HG03045 (cell line): ENCODE results near the gene AP3D1.

Experiments
- ATAC-seq: cut with Tn5 transposase; IDR thresholded peaks from one replicate; pipeline ENCODE4 v1.9.1; 2021; ENCODE audit warnings: mild to moderate bottlenecking, moderate library complexity; ENCODE audit not compliant: unreplicated experiment

AP3D1 gene

DNA sequence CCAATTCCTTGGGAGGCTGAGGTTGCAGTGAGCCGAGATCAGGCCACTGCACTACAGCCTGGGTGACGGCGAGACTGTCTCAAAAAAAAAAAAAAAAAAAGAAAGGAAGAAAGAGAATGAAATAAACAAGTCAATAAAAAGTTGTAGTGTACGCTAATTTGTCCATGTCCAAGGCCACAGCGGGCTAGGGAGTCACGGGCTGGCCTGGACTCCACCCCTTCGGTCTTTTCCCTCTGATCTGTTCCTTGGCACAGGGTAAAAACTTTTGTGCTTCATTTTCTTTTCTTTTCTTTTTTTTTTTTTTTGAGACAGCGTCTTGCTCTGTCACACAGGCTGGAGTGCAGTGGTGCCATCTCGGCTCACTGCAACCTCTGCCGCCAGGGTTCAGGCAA, 80.9 kb downstream of the AP3D1 start:
- no peak for ATAC-seq

DNA sequence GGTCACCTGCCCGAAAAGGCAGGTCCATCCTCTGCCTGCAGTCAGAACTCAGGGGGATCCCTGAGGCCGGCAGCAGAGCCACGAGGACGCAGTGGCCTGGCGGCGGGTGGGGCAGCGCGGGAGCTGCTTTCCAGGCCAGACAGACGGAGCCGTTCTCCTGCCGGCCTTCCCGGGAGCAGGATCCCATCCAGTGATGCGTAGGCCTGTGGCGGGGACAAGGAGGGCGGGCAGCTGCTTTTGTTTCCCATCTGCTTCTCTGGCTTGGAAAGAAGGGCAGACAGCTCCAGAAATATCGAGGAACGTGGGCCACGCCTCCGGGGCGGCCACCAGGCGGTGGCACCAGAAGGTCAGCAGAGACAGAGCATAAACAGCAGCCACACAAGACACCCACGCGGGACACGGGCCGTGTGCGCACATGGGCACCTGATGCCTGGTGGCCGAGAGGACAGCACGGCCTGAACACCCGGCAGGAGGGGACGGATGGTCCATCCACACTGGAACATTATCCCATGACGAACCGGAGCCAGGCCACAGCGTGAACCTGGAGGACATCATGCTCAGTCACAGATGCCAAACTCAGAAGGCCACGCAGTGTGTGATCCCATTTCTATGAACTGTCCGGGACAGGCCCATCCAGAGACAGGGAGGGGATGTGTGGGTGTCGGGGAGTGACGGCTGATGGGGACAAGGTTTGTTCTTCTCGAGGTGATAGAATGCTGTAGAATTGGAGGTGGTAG, 86.4 kb downstream of the AP3D1 start:
- ATAC-seq, result no peak

DNA sequence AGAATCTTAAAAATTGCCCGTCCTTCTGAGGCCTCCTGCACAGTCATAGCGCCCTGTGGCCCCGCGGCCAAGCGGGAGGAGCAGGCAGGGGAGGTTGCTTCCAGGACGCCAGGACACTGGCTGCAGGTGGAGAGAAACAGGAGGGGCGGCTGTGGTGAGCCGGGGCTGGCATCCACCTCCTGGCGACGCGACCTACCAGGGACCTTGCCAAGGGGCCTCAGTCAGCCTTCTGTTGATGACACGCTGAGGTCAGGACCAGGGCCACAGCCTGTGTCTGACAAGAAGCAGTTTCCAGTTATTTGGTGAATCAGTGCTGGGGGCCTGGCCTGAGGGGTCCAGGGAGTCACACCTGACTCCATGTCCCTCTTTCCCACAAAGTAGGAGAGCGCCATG, 87.0 kb downstream of the AP3D1 start:
- no peak for ATAC-seq

DNA sequence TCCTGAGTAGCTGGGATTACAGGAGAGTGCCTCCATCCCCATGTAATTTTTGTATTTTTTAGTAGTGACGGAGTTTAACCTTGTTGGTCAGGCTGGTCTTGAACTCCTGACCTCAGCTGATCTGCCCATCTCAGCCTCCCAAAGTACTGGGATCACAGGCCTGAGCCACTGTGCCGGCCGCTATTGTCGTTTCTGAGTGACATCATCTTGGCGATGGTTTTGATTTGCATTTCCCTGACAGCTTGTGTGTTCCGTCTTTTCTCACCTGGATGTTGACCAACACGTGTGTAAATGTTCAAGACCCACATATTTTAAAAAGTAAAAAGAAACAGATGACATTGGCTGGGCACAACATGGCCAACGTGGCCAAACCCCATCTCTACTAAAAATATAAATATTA, 87.5 kb downstream of the AP3D1 start:
- no peak for ATAC-seq

DNA sequence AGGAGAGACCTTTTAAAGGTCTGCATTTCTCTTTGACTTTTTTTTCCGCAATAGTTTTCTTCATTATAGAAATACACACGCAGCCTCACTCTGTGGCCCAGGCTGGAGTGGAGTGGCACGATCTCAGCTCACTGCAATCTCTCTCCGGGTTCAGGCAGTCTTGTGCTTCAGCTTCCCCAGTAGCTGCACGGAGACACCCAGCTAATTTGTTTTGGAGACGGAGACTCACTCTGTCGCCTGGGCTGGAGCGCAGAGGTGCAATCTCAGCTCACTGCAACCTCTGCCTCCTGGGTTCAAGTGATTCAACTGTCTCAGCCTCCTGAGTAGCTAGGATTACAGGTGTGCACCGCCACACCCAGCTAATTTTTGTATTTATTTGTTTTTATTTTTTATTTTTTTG, 88.6 kb downstream of the AP3D1 start:
- no peak for ATAC-seq

DNA sequence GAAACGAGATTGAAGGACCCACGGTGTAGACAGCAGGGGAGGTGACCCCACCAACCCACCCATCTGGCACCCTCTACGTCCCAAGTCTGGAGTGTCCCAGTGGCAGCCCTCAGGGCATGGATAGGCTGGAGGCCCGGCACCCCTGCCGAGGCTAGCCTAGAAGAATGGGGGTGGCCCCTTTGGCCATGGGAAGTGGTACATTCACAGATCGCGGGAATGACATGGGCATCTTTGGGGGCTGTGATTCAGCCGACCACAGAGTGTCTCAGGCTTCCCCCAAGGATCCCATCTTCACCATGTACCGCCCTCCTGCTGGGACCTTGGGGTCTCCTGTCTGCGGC, 89.0 kb downstream of the AP3D1 start:
- no peak for ATAC-seq

DNA sequence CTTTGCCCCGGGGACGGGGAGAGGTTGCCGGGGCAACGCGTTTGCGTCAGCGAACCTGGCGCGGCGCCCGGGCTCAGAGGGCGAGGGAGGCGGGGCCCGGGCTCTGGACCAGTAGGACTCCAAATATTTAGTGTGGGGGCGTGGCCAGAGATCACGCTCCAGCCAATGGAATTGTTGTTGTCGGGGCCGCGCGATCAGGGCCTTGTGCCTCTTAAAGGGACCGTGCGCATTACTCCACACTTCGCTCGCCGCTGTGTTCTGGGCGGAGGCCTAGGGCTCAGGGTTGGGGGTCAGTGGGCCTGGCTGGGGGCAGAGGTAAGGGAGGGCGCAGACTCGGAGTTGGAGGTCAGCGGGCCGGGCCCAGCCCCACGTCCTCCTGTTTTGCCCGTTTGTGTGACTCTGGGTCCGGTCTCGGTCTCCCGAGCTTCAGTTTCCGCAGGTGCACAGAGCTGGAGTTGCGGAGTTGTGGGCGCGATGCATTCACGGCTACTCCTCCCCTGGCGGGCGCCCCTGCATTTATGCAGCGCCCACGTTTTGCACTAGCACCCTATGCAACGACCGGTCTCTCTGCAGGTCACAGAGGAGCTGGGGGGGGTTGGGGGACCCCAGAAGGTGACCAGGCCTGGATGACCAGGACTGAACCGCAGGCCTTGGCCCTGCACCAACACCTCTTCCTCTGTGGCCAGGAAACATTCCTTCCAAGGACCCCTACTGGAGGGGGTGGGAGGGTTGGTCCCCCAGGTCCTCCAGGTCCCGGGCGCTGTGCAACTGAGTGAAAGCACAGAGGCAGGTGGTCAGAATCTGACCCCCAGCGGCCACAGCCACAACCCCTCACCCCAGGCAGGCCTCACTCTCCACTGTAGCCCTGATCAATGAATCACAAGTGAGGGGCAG, 89.6 kb downstream of the AP3D1 start:
- ATAC-seq, result peak; percentile 82

DNA sequence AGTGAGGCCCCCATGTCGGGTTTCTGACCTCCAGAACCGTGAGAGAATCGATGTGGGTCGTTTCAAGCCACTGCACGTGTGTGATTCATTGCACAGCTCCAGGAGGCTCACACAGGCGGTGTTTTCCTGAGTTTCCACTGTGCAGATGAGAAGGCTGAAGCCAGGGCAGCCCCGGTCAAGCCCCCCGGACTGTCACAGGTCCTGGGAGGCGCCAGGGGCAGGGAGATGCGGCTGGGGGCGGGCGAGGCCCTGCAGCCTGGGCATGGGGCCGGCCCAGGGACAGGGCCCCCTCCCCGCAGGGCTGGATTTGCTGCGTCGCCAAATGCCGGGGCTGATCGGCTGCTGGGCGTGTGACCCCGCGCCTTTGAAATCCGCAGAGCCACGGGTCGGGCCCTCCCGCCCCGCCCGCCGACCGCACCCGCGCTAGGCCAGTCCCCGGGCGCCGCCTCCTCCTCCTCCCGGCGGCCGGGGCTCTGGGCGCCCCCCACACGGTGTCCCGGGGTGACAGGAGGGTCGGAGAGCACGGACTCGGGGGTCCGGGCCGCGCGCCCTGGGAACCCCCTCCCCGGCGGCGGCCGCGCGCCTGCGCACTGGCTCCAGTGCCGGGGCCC, 90.4 kb downstream of the AP3D1 start:
- peak; percentile 21 for ATAC-seq

DNA sequence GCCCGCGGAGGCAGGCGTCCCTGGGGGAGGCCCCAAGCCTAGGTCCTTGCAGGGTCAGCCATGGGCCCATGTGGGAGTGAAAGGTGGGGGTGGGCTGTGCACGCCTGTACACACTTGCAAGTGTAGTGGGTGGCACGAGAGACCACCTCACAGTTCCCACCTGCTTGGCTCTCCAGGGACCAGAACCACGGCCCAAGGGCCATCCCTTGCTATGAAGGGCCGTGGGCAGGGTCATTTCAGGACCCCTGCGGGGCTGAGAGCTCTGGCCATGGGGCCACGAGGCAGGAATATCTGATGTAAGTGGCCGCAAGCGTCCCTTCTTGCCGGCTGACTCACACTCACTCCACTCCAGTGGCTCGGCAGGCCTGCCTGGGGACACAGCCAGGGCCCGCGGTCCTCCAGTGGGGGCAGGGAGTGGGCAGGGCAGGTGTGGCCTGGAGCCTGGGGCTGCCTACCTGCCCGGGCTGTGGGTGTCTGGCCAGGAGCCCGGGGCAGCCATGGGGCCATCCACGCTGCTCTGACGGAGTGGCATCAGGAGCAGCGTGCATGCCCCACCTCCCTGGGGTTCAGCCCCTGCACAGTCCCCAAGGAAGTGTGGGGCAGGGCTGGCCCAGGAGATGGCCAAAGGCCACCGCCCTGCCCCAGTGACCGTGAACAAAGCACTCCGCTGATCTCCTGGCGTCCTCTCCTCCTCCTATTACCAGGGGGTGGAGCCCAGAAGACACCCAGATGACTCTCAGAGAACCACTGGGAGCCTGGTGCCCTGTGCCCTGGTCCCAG, 91.8 kb downstream of the AP3D1 start:
- no peak for ATAC-seq

DNA sequence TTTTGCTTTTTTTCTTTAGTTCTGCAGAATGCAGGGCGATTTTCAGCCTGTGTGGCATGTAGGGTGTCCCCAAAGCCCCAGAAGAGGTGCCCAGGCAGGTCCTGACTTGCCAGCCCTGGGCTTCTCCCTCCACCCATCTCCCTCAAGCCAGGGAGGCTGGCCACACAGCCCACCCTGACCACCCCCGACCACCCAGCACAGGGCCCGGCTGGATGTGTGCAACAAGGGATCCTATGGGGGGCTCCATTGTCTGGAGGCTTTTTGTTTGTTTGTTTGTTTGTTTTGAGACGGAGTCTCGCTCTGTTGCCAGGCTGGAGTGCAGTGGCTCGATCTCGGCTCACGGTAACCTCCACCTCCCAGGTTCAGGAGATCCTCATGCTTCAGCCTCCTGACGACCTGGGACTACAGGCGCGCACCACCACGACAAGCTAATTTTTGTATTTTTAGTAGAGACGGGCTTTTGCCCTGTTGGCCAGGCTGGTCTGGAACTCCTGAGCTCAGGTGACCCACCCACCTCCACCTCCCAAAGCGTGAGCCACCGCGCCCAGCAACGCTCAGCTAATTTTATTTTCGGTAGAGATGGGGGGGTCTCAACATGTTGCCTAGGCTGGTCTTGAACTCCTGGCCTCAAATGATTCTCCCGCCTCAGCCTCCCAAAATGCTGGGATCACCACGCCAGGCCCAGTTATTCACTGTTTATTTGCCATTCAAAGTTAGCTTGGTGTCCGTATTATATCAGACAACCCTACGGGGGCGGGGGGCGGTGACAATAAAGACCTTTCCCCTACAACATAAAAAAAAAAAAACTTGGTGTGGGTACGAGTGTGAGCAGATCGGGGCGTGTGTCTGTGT, 92.6 kb downstream of the AP3D1 start:
- no peak for ATAC-seq

DNA sequence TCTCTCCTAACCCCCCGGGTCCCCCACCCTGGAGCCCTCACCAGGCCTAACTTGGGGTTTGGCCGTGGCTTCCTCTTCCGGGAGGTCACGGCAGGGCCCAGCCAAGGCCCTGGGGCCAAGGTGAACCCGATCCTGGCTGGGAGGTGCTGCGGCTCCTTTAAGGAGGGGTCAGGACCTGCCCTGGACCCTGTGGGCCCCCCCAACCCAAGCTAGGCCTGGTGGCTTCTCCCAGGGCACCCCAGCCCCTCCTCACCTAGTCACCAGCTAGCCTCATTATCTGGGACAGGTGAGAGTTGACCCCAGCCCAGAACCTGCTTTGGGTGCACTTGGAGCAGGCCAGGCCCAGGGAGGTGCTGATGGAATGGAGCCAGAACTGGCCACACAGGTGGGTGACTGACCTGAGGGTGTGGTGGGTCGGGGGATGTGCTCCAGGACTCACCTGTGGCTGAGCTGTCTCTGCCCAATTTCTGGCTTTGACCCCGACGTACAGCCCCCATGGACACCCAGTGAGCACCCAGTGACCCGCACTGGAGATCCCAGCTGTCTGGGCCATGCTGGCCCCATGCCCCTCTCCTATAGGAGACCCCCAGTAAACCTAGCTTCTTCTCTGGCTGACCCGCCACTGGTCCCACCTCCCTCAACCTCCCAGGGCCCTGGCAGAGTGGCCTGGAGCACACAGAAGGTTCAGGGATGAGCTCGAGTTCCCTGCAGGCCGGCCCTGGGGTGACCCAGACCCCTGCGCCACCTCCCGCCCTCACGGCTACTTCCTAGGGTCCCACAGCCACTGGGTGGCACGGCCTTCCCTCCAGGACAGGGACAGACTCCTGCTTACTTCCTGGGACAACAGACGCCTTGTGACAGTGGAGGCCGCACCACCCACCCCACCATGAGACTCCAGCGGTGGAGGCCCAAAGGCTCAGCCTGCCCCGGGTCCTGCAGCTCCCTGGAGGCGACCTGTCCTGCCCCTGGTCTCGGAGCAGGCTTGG, 93.6 kb downstream of the AP3D1 start:
- ATAC-seq, result no peak

DNA sequence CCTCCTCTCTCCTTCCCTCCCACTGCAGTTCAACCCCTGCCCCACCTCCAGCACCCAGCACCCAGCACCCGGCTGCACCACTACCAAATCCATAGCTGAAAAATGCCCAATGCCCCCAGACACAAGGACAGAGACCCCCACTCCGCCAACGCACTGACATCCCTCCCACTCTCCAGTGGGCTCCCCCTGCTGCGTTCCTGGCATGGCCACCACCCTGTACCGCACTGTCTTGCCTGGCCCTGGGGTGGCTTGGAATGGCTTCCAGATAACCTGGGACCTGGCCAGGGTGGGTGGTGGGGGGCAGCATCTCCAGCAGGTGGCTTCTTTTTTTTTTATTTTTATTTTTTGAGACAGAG, 94.6 kb downstream of the AP3D1 start:
- no peak for ATAC-seq

DNA sequence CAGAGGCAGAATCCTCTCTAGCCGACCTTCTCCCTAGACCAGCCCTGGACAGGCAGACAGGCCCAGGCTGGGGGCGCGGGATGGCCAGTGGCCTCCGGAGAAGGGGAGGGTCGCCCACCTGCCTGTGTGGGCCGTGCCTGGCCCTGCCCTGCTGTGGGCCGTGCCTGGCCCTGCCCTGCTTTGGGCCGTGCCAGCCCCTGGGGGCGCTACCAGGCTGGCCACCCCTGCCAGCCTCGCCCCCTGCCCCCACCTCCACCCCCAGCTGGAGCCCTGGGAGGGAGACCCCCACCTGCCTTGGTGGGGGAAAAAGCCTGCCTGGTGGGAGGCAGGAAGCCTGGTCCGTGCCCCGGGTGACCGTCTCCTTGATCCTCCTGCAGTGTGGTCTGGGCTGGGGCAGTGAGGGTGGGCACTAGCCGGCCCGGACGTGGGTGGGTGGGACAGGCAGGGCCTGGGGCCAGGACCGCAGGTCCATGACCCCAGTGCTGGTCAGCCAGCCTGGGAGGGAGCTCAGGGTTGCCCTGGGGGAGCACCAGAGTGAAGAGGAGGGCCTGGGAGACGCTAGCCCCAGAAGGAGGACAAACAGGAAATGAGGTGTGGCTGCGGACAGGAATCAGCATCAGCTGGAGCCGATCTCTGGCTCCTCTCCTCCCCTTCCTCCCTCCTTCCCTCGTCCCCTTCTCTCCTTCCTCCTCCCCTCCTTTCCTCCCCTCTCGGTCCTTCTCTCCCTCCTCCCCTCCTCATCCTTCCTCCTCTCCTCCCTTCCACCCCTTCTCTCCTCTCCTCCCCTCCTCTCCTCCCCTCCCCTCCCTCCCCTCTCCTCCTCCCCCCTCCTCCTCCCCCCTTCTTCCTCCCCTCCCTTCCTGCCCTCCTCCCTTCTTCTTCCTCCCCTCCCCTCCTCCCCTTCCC, 95.2 kb downstream of the AP3D1 start:
- no peak for ATAC-seq

DNA sequence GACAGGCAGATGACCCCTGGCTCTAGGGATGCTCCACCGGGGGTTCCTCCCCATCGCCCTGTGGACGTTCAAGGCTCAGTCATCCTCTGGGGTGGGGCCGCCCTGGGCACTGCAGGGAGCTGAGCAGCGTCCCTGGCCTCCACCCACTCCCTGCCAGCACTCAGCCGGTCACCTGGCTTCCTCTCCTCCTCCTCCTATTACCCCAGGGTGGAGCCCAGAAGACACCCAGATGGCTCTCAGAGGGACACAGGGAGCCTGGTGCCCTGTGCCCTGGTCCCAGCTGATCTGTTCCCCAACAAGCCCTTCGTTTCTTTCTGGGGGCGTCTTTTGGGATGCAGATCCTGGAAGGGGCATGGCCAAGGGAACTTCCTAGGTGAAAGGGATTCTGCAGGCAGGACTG, 96.6 kb downstream of the AP3D1 start:
- ATAC-seq, result no peak

DNA sequence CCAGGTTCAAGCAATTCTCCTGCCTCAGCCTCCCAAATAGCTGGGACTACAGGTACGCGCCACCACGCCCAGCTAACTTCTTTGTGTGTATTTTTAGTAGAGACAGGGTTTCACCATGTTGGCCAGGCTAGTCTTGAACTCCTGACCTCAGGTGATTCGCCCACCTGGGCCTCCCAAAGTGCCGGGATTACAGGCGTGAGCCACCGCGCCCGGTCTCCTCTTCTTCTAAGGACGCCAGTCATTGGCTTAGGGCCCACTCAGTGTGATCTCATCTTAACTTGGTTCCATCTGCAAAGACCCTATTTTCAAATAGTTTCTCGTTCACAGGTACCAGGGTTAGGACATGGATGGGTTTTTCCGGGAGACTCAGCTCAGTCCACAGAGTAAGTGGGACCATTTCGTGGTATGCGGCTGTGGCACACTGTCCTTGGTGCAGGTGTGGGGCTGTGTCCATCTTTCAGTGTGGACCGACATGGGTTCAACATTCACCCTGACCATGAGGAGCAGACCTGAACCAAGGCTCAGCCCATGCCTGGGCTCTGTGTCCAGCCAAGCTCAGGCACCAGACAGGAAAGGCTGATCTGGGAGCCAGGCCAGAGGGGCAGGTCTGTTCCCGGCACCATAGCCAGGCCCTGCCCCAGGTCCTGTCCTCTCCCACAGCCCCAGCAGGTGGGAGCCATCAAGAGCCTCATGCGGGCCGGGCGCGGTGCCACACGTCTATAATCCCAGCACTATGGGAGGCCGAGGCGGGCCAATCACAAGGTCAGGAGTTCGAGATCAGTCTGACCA, 97.6 kb downstream of the AP3D1 start:
- ATAC-seq, result no peak

DNA sequence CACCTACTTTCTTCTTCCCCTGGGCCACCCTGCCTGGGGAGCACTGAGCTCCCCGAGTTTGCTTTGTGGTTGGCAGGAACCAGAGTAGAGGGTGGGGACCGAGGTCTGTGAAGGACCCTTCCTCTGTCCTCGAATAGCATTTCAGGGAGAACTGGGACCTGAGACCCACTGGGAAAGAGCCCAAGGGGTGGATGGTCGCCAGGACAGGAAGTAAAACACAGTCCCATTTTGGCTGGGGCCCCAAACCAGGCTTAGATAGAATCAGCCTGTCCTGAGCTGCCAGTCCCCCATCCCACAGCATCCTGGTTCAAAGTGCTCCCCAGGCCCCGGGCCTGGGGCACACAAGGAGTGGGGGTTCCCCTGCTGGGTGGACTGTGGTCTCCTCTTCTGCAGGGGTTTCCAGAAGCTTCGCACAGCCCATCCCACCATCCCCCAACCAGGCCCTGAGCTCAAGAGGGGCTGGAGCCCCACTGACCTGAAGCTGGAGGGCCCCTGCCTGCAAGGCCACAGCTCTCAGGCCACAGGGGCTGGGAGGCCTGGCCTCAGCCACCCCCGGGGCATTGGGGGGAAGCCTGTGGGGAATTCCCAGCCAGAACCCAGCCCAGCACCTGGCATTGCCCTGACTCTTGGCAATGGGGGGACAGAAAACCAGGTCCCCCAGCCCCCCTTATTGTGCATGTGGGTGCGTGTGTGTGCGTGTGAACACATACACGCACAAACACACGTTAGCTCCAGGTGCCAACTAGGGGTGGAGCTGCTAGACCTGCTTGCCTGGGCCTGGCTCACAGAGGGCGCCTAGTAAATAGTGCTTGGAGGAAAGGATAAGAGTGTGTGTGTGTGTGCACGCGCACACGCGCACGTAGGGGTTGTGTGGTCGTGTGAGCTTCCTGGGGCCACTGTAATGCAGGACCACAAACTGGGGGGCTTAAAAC, 99.3 kb downstream of the AP3D1 start:
- ATAC-seq, result no peak
